Measurements from ENCODE around the gene TIMP4. TPM values are rescaled to one million over a fixed set of nuclear protein-coding genes. Genes with fewer than 3 reads are reported as not detected.

Gene TIMP4
- total RNA-seq, 1 donor from 2014 or later: 17.4 TPM

DNA sequence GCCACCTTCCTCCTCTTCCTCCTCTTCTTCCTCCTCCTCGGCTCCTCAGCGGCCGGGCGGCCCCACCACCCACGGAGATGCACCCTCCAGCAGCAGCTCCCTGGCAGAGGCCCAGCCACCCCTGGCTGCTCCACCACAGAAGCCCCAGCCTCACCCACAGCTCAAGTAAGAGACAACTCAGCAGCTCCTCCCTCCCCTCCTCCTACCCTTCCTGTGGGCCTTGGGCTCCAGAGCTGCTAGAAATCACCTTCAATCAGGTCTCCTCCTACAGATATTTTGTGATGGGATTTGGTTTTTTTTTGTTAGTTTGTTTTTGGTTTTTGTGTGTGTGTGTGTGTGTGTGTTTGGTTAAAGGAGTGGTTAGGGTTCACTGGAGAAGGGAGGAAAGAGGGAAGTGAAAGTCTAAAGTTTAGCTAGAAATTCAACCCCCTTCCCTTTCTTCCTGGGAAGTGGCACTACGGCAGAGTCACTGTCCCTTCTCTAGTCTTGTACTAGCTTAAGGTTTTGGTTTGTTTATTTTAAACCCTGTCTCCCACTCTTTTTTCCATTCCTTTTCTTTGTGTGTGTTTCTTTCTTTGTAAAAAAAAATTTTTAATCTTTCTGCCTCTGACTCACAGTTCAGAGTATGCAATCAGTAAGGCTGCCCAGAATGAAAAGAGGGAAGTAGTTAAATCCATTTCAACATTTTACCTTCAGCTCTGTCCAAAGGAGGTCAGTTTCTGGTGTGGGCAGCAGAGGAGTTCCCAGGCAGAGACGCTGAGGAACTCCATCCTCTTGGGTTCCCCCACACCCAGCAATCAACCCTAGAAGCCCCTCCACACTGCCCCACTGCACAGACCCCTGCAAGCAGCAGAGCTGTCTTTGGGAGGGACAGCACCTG lies 29.0 kb upstream of the TIMP4 start:
- peak; percentile 58 for DNase-seq
- intact Hi-C loops (cut with DNase I): no loop called here
- ATAC-seq (ENCODE audit: poor library complexity): peak; percentile 59

DNA sequence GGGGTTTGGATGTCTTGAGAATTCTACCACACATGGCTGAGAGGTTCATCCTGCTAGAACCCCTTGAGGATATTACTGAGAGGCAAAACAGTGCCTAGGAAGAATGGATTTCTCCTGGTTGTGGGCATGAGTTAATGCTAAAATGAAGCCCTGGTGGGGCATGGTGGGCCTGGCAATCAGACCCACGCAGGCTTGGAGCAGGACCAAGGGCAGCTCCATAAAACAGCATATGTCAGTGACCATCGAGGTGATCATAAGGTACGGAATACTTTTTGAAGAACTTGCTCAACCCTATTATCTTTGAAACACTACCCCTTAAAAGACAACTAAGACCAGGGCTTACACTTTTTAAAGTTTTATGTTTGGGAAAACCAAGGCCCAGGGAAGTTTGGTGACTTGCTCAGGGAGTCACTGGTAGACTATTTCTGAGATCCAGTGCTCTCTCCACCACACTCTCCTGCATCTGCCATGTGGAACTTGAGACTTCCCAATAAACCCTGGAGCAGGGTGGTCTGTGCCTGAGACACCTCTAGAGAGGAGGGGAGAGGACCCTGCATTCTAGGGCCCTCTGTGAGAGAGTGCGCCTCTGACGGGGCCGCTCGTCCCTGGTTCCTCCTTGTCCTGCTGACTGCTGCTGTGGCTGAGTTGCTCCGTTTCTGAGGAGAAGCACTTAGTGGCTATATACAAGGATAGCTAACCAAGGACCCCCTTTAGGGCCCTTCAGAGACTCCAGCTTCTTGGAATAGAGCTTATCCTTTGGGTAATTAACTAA lies 28.0 kb upstream of the TIMP4 start:
- DNase-seq (no peak), ATAC-seq (ENCODE audit: poor library complexity) (peak; percentile 38)
- intact Hi-C loops (cut with DNase I): no loop called here

DNA sequence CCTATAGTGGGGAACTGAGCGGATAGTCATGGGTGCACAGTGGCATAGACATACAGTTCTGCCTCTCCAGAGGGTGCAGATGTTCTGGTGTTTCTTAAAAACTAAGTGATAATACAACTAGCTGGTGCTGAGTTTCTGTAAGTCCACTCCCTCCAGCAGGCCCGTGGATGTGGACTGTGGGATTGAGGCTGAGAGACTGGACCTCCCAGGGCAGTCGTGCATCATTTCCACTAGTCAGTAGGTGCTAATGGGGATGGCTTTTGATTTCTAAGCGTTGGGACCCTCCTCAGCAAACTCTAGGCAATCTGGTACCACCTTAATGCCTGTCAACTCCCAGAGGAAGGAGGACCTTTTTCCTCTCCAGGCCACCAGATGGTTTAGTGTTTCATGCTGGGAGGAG lies 27.3 kb upstream of the TIMP4 start:
- no peak for DNase-seq
- intact Hi-C loops (cut with DNase I): no loop called here

DNA sequence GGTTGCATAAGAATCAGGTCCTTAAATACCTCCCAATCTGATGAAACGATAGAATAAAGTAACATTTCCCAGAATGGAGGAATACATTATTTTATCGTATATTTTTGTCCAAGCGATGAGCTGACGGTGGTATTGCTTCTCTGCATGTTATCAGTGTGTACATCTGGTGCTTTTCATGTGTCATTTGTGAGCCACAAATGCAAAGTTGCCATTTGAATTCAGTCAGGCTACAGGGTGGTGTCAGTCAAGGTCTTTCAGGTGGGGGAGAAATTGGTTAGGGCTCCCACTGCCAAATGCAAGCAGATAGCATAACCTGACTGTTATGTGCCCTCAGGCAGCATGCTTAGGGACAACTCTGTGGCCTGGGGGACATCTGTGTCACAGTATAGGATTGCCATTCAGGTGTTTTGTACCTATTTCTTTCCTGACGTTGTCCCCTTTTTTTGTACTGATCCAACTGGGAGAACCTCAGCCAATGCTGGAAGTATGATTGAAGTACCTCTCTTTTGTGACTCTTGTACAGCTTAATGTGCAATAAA lies 26.5 kb upstream of the TIMP4 start:
- intact Hi-C loops (cut with DNase I): no loop called here
- ATAC-seq (ENCODE audit: poor library complexity) (no peak), DNase-seq (no peak)

More for the DNA sequence above, 27.3 kb upstream of the TIMP4 start:
- no peak for ATAC-seq (ENCODE audit: poor library complexity)

DNA sequence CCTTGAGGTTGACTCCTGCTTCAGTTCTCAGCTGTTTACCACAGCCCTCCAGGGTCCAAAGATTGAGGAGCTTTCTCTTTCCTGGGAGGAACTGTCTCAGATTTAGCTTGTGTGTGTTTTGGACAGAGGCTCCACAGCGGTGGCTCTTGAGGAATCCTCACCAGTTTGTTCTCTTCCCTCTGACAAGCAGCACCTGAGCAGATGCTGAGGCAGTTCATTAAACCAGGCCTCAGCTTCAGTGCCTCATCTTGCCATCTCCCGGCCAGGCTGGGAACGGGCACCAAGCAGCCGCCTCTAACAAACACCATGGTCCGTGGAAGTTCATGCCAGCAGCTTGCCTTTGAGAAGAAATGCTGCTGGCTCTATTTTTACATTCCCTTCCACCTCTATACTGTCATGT lies 25.8 kb upstream of the TIMP4 start:
- intact Hi-C loops (cut with DNase I): no loop called here

DNA sequence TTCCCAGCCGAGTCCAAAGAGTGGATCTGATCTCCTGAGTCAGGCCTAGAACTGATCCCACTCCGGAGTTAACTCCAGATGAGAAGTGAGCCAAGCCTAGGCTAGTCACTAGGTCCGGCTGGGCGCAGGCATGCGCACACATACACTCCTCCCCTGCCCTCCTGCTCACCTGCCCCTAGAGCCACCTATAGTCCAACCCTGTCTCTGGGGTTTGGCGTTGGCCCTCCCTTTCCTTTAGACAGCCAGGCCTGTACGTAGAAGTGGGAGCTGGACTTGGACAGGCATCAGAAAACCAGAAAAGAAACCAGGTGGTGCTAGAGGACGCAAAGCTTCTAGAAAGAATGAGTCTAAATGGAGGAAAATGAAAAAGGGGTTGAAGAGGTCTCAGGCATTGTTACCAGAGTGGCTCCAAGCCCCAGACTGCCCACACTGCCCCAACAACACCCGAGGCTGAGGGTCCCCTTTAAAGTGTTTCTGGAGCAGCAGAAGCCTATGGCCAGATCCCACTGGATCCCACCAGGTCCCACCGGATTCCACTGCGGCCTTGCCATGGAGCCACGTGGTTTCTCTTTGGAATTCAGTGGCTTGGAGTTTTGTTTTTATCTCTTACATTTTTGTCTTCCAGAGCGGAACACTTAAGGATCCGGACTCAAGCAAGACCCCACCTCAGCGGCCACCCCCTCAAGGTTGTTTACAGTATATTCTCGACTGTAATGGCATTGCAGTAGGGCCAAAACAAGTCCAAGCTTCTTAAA lies 24.2 kb upstream of the TIMP4 start:
- intact Hi-C loops (cut with DNase I): no loop called here
- DNase-seq (no peak), ATAC-seq (ENCODE audit: poor library complexity) (no peak)

More for the DNA sequence above, 25.8 kb upstream of the TIMP4 start:
- DNase-seq (no peak), ATAC-seq (ENCODE audit: poor library complexity) (no peak)

DNA sequence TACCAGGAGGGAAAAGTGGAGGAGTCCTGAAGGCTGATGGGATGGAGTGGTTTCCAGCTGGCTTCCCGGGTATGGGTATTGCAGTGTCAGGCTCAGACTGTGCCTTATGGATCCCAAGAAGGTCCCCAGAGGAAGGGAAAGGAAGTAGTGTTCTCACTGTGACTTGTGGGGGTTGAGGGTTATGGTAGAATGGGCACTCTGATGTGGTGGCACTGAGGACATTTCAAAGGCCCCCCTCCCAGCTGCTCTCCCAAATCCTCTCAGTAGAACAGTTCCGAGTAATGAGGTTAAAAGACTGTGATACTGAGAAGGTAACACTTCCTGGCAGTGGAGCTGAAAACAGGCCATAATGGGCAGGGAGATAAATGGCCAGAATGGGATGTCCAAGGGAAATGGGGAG lies 23.1 kb upstream of the TIMP4 start:
- intact Hi-C loops (cut with DNase I): no loop called here
- DNase-seq: no peak

DNA sequence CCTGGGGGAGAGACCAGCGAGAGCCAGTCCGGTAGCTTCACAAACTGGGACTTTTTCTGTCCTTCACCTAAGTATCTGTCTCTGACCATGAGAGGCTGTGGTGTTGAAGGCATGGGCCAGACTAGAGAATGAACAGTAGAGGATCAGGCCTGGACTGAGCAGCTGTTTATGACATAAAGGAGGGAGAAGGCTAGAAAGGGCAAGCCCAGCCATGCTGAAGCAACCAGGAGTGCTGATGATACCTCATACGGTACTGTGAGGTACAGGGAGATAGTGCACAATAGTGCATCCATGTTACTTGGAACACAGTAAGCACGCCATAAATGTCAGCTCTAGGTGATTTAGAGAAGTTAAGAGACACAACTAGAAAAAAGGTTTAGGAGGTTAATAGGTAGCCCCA lies 22.6 kb upstream of the TIMP4 start:
- intact Hi-C loops (cut with DNase I): no loop called here
- no peak for ATAC-seq (ENCODE audit: poor library complexity)
- no peak for DNase-seq

More for the DNA sequence above, 23.1 kb upstream of the TIMP4 start:
- ATAC-seq (ENCODE audit: poor library complexity): no peak

DNA sequence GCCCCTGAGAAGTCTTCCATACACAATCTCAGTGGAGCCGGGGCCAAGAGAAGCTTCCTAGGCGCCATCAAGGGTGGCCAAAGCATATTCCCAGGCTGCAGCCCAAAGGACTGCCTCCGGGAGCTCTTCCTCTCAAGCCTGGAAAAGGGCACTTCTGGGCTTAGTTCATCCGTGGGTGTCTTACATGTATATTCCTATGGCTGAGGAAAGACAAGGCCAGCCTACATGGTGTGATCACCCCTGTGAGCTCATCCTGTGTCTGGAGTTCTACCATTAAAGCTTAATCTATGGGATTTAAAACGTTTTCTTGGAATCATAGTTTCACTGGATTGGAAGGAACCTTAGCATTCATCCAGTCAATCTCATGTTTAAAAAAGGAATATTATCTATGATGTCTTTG lies 21.9 kb upstream of the TIMP4 start:
- intact Hi-C loops (cut with DNase I): no loop called here
- ATAC-seq (ENCODE audit: poor library complexity) (no peak), DNase-seq (no peak)

DNA sequence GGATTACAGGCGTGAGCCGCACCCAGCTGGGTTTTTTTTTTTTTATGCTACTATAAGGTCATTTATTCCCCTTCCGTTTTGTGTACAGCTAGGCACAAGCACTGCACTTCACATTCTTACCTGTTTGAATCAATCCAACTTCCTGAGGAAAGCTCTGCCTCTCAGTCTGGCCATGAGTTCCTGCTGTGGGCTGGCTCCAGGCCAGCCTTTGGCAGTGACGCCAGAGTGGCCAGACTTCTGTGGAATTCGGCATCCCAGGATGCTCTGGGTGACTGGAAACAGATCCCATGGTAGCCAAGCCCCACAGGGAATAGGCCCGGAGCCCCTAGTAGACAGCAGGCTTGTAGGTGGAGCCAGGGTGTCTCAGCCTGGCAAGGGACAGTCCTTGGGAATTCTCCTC lies 21.5 kb upstream of the TIMP4 start:
- intact Hi-C loops (cut with DNase I): no loop called here
- DNase-seq: peak; percentile 78
- peak; percentile 45 for ATAC-seq (ENCODE audit: poor library complexity)

DNA sequence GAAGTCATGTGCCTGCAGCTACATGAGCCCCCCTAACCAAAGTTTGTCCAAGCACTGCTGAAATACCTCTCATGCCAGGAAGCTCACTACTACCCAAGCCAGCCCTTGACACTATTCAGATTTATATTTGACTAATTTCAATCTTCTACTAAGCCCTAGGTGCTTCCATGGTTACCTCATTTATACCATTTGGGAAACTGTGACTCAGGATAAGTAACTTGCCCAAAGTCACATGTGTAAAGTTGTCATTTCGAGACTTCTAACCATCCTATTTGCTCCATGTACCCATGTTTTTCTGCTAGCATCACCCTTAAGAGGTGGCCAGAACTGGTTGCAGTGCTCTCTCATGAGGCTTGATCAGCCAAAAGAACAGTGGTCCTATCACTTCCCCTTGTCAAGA lies 20.7 kb upstream of the TIMP4 start:
- DNase-seq: no peak
- intact Hi-C loops (cut with DNase I): loop anchor here (5.0 kb wide), 1 partner anchor 298 kb away; no protein-coding TSS in a partner anchor
- ATAC-seq (ENCODE audit: poor library complexity): no peak

DNA sequence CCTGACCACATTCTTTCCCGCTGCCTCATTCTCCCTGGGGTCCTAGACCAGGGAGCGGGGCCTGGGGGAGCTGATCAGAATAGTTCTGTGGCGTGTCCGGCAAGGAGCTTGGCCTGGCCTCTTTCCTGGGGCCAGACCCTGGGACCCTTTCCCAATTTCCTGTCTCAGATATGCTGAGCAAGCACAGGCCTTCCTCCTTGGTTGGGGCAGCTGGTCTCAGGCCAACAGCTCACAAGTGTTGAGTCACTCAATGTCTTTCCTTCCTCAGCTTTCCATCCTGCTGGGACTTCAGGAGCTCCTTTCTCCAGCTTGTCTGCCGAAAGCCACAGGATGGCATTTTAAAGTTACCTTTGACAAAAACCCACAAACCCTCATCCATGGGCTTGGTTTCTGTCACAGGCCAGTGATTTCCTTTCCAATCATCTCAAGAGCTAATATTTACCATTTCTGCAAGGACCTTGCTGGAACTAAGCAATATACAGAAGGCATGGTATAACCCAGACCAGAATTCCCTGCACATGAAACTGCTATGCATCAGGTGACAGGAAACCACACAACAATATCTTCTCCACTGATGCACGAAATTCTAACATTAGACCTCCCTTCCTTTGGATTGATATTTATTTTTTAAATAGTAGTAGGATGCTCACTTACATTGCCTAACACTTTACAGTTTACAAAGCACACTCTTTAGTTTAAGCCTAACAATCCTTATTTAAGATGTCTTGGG lies 19.5 kb upstream of the TIMP4 start:
- peak; percentile 47 for ATAC-seq (ENCODE audit: poor library complexity)
- intact Hi-C loops (cut with DNase I): loop anchor here (5.0 kb wide), 1 partner anchor 299 kb away; no protein-coding TSS in a partner anchor
- peak; percentile 77 for DNase-seq

DNA sequence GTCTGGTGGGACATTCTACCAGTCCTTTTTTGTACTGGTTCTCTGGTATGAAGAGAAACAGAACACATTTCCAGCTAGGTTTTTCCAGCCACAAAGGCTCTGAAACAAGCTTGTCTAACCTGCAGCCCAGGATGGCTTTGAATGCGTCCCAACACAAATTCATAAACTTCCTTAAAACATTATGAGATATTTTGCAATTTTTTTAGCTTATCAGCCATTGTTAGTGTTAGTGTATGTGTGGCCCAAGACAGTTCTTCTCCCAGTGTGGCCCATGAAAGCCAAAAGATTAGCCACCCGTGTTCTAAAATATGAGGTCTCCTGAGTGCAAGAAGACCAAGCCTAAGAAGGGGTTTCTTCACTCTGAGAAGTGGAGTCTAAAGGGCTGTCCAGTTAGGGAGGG lies 18.4 kb upstream of the TIMP4 start:
- intact Hi-C loops (cut with DNase I): loop anchor here (5.0 kb wide), 1 partner anchor 300 kb away; no protein-coding TSS in a partner anchor
- no peak for ATAC-seq (ENCODE audit: poor library complexity)
- no peak for DNase-seq

DNA sequence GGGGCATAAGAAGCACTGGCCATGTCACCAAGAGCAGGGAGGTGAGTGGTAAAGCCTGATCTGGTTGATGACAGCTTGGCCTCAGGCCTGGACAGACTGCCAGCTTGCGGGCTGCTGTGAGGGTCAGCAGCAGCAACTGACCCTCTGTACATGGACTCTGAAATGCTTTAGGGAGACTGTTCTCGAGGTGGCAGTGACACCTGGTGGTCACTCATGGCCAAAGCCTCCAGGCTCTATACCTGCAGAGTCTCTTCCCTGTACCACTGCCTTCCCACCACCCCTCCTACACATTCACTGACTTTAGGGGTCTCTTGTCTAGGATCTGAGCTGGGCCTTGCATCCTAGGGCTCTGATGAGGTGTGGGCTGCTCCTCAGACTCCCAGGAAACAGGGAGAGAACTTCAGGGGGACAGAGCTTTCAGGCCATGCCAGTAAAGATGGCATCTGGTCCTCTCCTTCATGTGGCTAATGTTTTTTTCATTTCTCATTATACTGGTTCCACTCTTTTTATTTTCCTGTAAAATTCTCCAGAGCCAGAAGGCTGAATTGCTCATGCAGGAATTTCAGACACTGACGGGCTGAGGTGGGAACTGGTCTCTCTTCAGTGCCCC lies 17.2 kb upstream of the TIMP4 start:
- ATAC-seq (ENCODE audit: poor library complexity) (peak; percentile 84), DNase-seq (peak; percentile 79)
- intact Hi-C loops (cut with DNase I): loop anchor here (1.0 to 5.0 kb wide), 2 partner anchors 41 to 301 kb away; no protein-coding TSS in a partner anchor

DNA sequence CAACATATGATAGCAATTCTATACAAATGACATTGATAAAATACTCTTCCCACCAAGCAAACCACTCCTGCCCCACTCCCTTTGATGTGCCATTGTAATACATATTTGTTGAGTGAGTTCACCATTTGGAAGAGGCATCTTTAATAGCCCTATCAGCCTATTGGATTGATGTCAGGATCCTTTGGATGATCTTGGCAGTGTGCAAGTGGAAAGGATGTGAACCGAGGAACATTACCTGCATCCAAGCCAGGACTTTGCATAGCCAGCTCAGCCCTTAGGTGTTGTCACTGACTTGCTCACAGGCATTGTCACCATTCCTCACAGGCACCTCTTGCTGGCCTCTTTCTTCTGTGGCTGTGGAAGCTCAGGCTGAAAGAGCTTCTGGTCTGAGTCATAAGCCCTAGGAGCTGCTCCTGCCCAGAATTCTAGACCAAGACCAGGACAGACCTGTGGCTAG lies 16.5 kb upstream of the TIMP4 start:
- DNase-seq (no peak), ATAC-seq (ENCODE audit: poor library complexity) (no peak)
- intact Hi-C loops (cut with DNase I): loop anchor here (1.0 to 5.0 kb wide), 2 partner anchors 40 to 302 kb away; no protein-coding TSS in a partner anchor

DNA sequence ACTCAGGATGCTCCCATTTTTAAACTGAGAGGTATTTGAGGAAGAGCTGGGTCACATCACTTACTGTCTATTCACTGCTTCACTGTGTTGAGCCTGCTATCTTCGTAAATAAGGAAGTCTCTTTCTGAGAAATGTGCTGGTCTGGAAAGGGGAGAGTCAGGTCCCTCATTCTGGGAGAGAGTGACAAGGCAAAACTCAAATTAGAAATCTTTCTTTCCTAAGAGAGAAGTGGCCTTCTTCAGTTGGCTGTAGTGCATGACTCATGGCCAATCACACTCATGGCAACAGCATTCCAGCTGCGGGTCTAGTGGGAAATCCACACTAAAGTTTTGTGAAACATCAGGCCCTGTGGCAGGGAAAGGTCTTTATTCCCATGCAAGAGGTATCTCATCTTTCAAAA lies 11.5 kb upstream of the TIMP4 start:
- intact Hi-C loops (cut with DNase I): no loop called here
- ATAC-seq (ENCODE audit: poor library complexity) (peak; percentile 58), DNase-seq (no peak)

DNA sequence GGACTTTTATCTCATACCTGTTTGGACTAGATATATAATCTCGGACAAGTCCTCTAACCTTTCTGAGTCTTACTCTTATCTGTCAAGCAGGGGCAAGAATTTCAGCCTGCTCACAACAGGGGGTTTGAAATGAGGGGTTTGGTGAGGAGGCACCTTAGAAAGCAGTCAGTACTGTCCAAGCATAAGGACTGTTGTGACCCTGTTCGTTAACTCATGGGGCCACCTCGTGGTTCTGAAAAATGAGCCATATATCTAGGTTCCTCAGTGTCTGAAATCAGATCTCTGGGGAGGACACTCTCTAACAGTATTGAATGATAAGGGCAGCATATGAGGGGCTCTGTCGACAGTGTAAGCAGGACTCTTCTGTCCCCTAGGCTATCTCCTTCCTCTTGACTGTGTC lies 7.2 kb upstream of the TIMP4 start:
- DNase-seq: no peak
- no peak for ATAC-seq (ENCODE audit: poor library complexity)
- intact Hi-C loops (cut with DNase I): no loop called here

DNA sequence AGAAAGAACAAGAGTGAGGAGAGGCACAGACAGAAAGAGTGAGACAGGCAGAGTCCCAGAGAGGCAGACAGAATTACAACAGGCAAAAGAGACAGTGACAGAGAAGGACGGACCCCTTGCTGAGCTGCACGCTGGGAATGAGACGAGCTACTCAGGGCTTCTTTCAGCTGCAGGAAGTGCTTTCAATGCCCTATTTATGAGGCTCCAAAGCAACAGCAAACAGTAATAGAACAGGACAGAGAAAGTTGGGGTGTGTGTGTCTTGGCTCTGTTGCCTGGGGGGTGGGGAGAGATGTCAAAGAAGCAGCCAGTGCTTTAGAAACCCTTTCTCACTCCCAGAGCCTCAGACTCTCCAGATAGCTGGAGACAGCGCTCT lies 502 bp upstream of the TIMP4 start:
- DNase-seq: no peak
- intact Hi-C loops (cut with DNase I): no loop called here
- ATAC-seq (ENCODE audit: poor library complexity): peak; percentile 19
